ENCODE measurements around the gene ARGLU1. TPM values are rescaled to one million over a fixed set of nuclear protein-coding genes. Genes with fewer than 3 reads are reported as not detected.
"Not testable (repeated sequence)": the region's sequence is repeated elsewhere in the genome, so short reads cannot be mapped to it uniquely, and the experiment has no call there.

ARGLU1 gene, protein sequence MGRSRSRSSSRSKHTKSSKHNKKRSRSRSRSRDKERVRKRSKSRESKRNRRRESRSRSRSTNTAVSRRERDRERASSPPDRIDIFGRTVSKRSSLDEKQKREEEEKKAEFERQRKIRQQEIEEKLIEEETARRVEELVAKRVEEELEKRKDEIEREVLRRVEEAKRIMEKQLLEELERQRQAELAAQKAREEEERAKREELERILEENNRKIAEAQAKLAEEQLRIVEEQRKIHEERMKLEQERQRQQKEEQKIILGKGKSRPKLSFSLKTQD
- total RNA-seq, result 127 TPM

- Histone ChIP-seq H3K4me3 (ENCODE audit: low read length) (peak within 1 kb of the TSS; percentile 90), H3K4me1 (ENCODE audit: insufficient read depth, low read length) (peaks cover 43% of the 10 kb centered on the region), H3K9me3 (ENCODE audit: low read depth, low read length) (no peaks in the 10 kb centered on the region), H3K27me3 (ENCODE audit: insufficient read depth, low read length) (no peaks in the 10 kb centered on the region)
Measured at GRCh38 chr13:106567474-106568298, at the start of gene ARGLU1. TSS of gene ARGLU1 (minus strand) at chr13:106568137. CDS start at chr13:106567919, 218 bp downstream.

DNA sequence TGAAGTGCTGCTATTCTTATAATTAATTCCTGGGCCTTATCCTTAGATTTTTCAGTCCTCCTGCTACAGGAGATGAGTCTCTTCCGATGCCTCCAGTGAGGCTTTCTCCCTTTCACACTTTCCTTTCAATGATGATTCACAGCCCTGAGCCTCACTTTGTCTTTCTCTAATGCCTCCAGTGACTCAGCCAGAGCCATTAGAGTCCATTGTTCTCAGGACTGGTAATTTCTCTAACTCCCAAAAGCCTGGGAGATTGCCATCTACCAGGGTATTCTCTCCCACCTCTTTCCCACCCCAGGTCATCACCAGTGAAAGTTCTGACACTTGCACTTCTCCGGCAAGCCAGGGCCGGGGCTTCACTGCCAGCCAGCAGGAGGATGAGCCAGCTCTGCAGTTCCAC is 49.6 kb upstream of the ARGLU1 start:
- H3K4me3 ChIP-seq (ENCODE audit: low read length), result no peak overlapping the region
- no peaks in the 10 kb centered on the region for H3K9me3 ChIP-seq (ENCODE audit: low read depth, low read length)
- H3K4me1 ChIP-seq (ENCODE audit: insufficient read depth, low read length), result no peaks in the 10 kb centered on the region
- H3K27me3 ChIP-seq (ENCODE audit: insufficient read depth, low read length), result peaks cover 17% of the 10 kb centered on the region

DNA sequence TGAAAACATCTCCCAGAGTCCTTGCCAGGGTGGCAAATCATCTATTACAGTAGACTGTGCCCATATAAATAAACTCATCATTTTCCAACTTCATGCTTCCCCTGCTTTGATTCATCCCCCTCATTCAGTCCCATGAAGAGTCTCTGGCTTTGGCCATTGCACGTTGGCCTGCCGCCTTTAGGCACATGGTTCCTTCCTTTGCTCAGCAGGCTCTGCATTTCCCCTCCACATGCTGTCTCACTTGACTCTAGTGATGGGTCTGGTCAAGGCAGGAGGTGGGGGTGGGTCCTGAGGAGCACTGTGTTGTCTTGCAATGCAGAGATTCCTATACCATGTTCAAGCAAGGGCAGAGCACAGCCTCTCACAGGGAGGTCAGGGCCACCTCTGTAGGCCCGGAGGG is 48.8 kb upstream of the ARGLU1 start:
- no peaks in the 10 kb centered on the region for H3K4me1 ChIP-seq (ENCODE audit: insufficient read depth, low read length)
- H3K4me3 ChIP-seq (ENCODE audit: low read length), result no peak overlapping the region
- no peaks in the 10 kb centered on the region for H3K9me3 ChIP-seq (ENCODE audit: low read depth, low read length)
- peaks cover 14% of the 10 kb centered on the region for H3K27me3 ChIP-seq (ENCODE audit: insufficient read depth, low read length)

- no peaks in the 10 kb centered on the region for H3K4me1 ChIP-seq (ENCODE audit: insufficient read depth, low read length)
- no peak overlapping the region for H3K4me3 ChIP-seq (ENCODE audit: low read length)
- H3K9me3 ChIP-seq (ENCODE audit: low read depth, low read length), result no peaks in the 10 kb centered on the region
- no peaks in the 10 kb centered on the region for H3K27me3 ChIP-seq (ENCODE audit: insufficient read depth, low read length)
Measured at GRCh38 chr13:106614874-106615273, 46.9 kb upstream of the ARGLU1 start.

DNA sequence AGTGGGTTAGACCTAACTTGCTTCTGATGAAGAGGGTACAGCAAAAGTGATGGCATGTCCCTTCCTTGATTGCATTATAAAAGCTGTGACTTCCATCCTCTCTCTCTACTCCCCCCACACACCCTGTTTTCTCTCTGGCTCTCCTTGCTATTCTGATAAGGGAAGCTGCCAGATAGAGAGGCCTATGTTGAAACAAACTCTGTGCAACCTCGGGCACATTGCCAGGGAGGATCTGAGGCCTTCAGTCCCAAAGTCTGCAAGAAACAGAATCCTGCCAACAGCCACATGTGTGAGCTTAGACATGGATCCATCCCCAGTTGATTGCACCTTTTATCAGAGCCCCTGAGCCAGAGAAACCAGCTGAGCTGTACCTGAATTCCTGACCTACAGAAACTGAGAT is 44.8 kb upstream of the ARGLU1 start:
- Histone ChIP-seq H3K9me3 (ENCODE audit: low read depth, low read length) (no peaks in the 10 kb centered on the region), H3K4me1 (ENCODE audit: insufficient read depth, low read length) (no peaks in the 10 kb centered on the region), H3K27me3 (ENCODE audit: insufficient read depth, low read length) (no peaks in the 10 kb centered on the region), H3K4me3 (ENCODE audit: low read length) (no peak overlapping the region)

GRCh38 chr13:106610486-106610885 is 42.5 kb upstream of the ARGLU1 start:
- H3K4me3 ChIP-seq (ENCODE audit: low read length), result no peak overlapping the region
- H3K4me1 ChIP-seq (ENCODE audit: insufficient read depth, low read length), result no peaks in the 10 kb centered on the region
- H3K27me3 ChIP-seq (ENCODE audit: insufficient read depth, low read length), result no peaks in the 10 kb centered on the region
- H3K9me3 ChIP-seq (ENCODE audit: low read depth, low read length), result no peaks in the 10 kb centered on the region

- H3K27me3 ChIP-seq (ENCODE audit: insufficient read depth, low read length), result no peaks in the 10 kb centered on the region
Measured at GRCh38 chr13:106609116-106609515, 41.2 kb upstream of the ARGLU1 start.

GRCh38 chr13:106603546-106603945 is 35.6 kb upstream of the ARGLU1 start:
- Histone ChIP-seq H3K9me3 (ENCODE audit: low read depth, low read length) (no peaks in the 10 kb centered on the region), H3K4me1 (ENCODE audit: insufficient read depth, low read length) (no peaks in the 10 kb centered on the region), H3K4me3 (ENCODE audit: low read length) (no peak overlapping the region), H3K27me3 (ENCODE audit: insufficient read depth, low read length) (no peaks in the 10 kb centered on the region)

More at GRCh38 chr13:106609116-106609515, 41.2 kb upstream of the ARGLU1 start:
- Histone ChIP-seq H3K4me1 (ENCODE audit: insufficient read depth, low read length) (no peaks in the 10 kb centered on the region), H3K9me3 (ENCODE audit: low read depth, low read length) (no peaks in the 10 kb centered on the region), H3K4me3 (ENCODE audit: low read length) (no peak overlapping the region)

GRCh38 chr13:106602178-106602577 is 34.2 kb upstream of the ARGLU1 start:
- H3K27me3 ChIP-seq (ENCODE audit: insufficient read depth, low read length), result no peaks in the 10 kb centered on the region
- H3K4me3 ChIP-seq (ENCODE audit: low read length), result no peak overlapping the region
- no peaks in the 10 kb centered on the region for H3K4me1 ChIP-seq (ENCODE audit: insufficient read depth, low read length)
- no peaks in the 10 kb centered on the region for H3K9me3 ChIP-seq (ENCODE audit: low read depth, low read length)

GRCh38 chr13:106601489-106601888 is 33.6 kb upstream of the ARGLU1 start:
- no peaks in the 10 kb centered on the region for H3K4me1 ChIP-seq (ENCODE audit: insufficient read depth, low read length)
- no peaks in the 10 kb centered on the region for H3K9me3 ChIP-seq (ENCODE audit: low read depth, low read length)
- no peaks in the 10 kb centered on the region for H3K27me3 ChIP-seq (ENCODE audit: insufficient read depth, low read length)
- no peak overlapping the region for H3K4me3 ChIP-seq (ENCODE audit: low read length)

DNA sequence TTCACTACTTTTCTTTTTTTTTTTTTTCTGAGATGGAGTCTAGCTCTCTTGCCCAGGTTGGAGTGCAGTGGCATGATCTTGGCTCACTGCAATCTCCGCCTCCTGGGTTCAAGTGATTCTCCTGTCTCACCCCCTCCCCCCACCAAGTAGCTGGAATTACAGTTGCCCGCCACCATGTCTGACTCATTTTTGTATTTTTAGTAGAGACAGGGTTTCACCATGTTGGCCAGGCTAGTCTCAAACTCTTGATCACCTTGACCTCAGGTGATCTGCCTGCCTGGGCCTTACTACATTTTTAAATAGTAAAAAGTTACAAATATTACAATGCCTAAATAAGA is 32.8 kb upstream of the ARGLU1 start:
- not testable (repeated sequence) for H3K4me3 ChIP-seq (ENCODE audit: low read length); H3K27me3 ChIP-seq (ENCODE audit: insufficient read depth, low read length); H3K9me3 ChIP-seq (ENCODE audit: low read depth, low read length); H3K4me1 ChIP-seq (ENCODE audit: insufficient read depth, low read length)

- H3K4me3 ChIP-seq (ENCODE audit: low read length), result no peak overlapping the region
- no peaks in the 10 kb centered on the region for H3K27me3 ChIP-seq (ENCODE audit: insufficient read depth, low read length)
- H3K4me1 ChIP-seq (ENCODE audit: insufficient read depth, low read length), result no peaks in the 10 kb centered on the region
- H3K9me3 ChIP-seq (ENCODE audit: low read depth, low read length), result no peaks in the 10 kb centered on the region
Measured at GRCh38 chr13:106599875-106600797, 32.2 kb upstream of the ARGLU1 start.

DNA sequence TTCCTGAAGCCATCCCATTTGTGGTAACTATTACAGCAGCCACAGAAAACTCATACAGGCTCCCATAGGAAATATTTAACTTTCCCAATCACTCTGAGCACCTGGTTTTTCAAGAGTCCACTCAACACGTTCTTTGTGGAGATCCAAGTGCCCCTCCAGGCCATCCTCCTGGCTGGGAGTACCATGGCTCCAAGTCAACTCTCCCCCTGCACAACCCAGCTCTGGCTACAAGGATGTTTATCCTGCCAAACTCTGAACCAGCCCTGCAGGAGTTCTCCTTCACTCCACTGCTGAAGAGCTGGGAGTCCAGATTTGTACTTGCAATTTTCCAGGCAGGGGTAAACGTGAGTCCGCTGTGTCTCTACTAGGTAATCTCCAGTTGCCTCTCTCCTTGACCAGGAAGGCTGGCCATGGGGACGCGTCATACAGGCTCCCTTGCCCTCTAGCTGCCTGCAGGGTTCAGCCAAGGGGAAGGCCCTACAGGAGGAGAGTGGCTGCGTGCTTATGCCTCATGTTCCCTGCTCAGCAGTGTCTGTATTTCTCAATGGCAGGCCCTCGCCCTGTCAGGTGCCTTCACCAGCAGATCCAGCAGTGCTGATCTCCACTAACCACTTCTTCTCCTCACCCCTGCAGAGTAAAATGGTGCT is 29.9 kb upstream of the ARGLU1 start:
- no peaks in the 10 kb centered on the region for H3K27me3 ChIP-seq (ENCODE audit: insufficient read depth, low read length)
- no peak overlapping the region for H3K4me3 ChIP-seq (ENCODE audit: low read length)
- no peaks in the 10 kb centered on the region for H3K4me1 ChIP-seq (ENCODE audit: insufficient read depth, low read length)
- no peaks in the 10 kb centered on the region for H3K9me3 ChIP-seq (ENCODE audit: low read depth, low read length)

DNA sequence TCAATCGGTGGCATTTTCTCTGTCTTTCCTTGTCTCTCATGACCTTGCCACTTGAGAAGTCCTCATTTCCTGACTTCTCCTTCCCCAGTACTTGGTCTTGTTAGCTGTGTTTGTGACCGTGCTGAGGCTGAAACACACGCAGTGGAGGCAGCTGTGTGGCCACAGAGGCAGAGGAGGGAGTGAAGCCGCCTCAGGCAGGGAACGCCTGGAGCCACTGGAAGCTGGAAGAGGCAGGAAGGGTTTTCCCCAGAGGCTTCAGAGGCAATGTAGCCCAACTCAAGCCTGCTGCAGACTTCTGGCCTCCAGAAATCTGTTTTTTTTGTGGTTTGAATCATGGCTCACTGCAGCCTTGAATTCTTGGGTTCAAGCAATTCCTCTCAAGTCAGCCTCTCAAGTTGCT is 29.2 kb upstream of the ARGLU1 start:
- Histone ChIP-seq H3K27me3 (ENCODE audit: insufficient read depth, low read length) (no peaks in the 10 kb centered on the region), H3K4me3 (ENCODE audit: low read length) (no peak overlapping the region), H3K4me1 (ENCODE audit: insufficient read depth, low read length) (no peaks in the 10 kb centered on the region), H3K9me3 (ENCODE audit: low read depth, low read length) (no peaks in the 10 kb centered on the region)

Measured in mononuclear cell (primary cell).